Lower leg skin (tissue), 3 donors: ENCODE measurements around the gene ZNF805.
"Not testable (repeated sequence)": the region's sequence is repeated elsewhere in the genome, so short reads cannot be mapped to it uniquely, and the experiment has no call there.

Experiments used
- CTCF ChIP-seq, 3 donors: fragments of 450-650 bp; IDR thresholded peaks; one replicate each; pipeline ENCODE4 v1.5.1; 2016; ENCODE audit warnings: antibody characterized with exemption in 3 of 3, mild to moderate bottlenecking in 3 of 3, moderate library complexity in 2 of 3
- POLR2A ChIP-seq, 2 donors: fragments of 450-650 bp; IDR thresholded peaks; one replicate each; pipeline ENCODE4 v1.6.1; 2016 to 2017; ENCODE audit warnings: antibody characterized with exemption in 2 of 2, mild to moderate bottlenecking in 1 of 2, moderate library complexity in 1 of 2

- TF ChIP-seq CTCF, POLR2A (IDR thresholded peaks at IDR 0.05): not testable (repeated sequence)
Observed at GRCh38 chr19:57197874-57198273, 42.6 kb upstream of the ZNF805 start.
